ENCODE data around the gene FIGNL1.
A peak's percentile ranks its signal among the peaks of the same experiment; 100 is the strongest.
"Not testable (repeated sequence)": the region's sequence is repeated elsewhere in the genome, so short reads cannot be mapped to it uniquely, and the experiment has no call there.

FIGNL1 gene

DNA sequence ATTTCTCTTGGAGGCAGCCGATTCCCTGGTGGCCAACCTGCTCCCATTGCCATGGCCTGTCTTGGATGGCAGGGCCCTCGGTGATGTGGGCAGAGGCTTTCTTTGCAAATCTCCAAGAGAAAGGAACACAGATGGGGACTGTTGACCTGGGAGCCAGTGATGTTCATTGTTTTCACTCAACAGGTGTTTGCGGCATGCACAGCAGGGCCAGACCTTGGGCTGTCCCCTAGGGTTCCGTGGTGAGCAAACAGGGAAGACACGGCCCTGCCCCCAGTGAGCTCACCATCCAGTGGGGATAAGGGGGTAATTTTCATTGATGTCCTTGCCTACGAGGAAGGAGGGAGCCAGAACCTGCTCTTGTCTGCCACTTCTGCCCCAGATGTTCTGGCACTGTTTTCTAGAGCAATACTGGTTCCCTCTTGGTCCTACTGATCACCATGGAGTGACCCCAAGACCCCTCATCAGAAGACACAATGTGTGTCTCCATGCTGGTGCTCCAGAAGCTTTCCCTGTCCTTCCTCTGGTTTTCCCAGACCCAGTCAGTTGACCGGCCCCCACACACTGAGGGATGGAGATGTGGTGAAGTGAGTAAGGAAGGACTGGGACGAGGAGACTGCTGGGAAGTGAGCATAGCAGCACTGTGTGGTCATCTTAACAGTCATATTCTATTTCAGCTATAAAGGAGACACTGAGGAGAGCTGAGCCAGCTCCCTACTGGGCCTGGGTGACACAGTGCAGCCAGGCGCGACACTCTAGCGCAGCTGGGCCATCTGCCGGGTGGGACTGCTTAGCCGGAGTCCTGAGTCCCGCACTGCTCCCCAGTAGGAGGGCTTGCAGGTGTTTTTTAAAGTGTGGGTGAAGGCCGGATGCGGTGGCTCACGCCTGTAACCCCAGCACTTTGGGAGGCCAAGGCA, 20.4 kb upstream of the FIGNL1 start:
- DNase-seq, result no peak

DNA sequence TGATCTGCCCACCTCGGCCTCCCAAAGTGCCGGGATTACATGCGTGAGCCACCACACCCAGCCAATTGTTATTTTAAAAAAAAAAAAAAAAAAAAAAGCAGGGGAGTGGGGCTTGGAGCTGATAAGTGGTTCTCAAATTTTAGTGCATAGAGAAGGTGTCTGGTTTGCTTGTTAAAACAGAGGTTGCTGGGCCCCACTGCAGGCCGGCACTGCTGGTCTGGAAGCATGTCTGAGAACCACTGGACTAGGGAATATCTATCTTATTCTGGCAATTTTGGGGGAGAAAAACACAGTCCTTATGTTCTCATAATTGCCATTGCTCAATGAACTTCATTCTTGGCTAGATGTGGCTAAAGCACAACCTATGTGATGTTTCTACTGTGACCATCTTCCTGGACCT, 19.0 kb upstream of the FIGNL1 start:
- DNase-seq, result no peak

DNA sequence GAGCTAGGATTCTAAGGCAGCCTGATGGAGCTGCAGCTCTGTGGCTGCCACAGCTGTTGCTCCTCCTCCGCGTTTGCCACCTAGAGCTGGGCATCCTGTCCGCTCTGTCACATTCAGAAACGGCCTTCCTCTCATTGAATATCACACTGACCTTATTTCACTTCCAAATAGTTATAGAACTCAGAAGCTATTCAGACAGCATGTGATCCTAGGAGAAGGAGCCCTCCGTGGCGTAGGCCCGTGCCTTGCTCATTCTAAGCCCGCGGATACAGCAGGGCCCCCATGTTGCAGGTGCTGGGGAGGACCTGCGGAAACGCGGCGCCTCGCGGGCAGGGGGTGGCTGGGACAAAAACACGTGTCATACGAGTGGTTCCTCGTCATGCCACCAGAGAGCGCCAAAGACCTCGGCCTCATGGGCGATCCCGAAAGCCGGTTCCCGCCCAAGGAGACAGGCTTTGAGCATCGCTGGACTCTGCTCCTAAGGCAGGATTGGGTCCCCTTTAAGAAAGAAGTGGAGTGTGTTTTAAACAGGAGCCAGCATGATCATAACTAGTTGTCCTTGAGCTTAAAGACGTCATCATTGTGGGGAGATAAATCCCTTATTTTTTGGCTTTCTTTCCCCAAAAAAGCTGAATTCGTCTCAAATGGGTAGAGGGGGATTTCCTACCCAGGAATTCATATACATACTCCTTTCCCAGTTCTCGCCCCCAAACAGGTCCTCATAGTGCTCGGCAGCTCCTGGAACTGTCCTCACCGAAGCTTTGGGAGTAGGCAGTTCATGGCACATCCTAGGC, 17.9 kb upstream of the FIGNL1 start:
- peak; percentile 79 for DNase-seq

DNA sequence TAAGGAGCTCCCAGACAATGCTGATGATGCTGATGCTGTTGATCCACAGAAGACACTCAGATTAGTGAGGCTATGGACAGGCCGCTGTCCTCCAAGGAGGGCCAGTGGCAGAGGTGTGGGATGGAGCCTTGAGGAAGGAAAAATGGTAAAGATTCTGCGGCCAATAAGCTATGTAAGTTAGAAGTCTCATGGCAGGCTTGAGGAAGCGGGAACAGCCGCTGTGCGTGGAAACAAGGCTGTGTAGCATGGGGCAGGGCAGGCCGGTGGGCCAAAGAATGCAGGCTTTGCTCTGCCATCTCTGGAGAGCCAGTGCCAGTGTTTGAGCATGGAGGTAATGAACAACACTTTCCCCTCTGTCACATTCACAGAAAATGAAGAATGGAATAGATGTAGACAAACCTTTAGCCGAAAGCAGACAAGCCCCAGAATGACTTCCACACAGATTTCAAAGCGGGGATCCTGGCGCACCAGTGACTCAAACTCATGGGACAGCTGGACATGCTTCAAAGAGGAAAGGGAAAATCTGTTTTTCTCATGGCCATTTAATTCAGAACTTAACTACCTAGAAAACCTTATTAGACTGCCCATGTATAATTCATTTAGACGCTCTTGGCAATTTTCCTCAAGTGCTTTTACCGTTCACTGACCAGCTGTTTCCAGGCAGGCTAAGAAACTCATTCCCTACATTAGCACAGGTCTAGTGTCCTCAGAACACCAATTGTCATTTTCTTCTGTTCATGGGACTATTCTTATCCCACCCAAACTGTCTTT, 16.9 kb upstream of the FIGNL1 start:
- DNase-seq, result no peak

DNA sequence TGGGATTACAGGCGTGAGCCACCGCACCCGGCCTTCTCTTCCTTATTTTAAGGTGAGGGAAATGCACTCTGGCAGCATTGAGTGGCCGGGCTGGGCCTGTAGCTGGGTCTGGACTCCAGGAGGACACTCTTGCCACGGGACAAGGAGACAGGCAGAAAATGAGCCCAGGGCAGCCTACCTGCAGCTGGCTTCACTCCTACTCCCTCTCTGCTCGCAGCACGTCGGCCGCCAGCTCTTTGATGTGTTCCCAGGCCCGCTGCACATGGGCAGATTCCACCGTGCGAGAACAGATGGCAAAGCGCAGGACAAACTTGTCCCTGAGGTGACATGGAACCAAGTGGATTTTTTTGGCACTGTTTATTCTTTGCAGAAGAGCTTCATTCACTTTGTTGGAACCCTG, 12.9 kb upstream of the FIGNL1 start:
- DNase-seq, result no peak

DNA sequence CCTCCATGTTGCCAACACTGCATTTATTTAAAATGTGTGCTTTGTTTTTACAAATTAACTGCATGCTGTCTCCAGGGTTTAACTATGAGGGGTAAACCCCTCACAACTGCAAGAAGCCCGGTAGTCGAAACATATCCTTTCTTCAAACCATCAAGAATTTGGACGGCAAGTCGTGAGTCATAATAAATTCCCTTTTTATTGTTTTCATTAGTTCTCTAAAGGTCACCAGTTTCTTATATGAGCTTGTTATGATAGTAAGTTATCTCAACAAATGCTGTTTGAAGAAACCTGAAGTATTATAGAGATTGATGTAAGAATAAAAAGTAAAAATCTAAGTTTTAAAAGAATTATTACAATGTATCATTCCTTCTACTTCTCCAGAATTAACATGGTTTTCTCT, 12.2 kb upstream of the FIGNL1 start:
- DNase-seq, result no peak

DNA sequence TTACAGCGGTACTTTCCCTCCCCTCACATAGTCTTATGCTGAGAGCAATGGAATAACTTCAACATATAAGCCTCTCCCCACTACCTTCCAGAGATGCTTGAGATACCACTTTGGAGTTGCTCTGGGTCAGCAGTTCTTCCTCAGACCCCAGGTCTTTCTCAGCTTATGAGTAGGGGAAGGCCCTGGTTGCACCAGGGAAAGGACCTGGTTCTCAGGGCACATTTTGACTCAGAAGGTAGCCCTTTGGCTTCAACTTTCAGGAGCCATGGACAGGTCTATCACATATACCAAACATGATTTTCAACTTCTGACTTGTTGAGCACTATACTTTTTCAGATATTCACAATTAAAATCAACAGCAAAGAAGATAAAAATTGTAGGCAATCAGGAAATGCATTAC, 11.5 kb upstream of the FIGNL1 start:
- DNase-seq, result no peak

DNA sequence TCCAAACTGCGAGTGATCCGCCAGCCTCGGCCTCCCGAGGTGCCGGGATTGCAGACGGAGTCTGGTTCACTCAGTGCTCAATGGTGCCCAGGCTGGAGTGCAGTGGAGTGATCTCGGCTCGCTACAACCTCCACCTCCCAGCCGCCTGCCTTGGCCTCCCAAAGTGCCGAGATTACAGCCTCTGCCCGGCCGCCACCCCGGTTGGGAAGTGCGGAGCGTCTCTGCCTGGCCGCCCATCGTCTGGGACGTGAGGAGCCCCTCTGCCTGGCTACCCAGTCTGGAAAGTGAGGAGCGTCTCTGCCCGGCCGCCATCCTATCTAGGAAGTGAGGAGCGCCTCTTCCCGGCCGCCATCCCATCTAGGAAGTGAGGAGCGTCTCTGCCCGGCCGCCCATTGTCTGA, 9.0 kb upstream of the FIGNL1 start:
- DNase-seq, result not testable (repeated sequence)

DNA sequence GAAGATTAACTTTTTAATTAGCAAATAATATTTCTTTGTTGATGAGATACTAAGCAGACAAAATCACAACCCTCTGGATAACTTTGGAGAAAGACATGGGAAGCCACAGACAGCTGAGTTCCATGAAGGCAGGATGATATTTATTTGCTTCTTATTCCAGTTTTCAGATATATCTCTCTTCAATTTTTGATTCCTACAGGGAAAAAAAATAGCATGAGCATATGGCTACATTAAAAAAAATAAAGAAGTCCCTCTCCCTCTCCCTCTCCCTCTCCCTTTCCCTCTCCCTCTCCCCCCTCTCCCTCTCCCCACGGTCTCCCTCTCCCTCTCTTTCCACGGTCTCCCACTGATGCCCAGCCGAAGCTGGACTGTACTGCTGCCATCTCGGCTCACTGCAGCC, 8.5 kb upstream of the FIGNL1 start:
- DNase-seq, result not testable (repeated sequence)

DNA sequence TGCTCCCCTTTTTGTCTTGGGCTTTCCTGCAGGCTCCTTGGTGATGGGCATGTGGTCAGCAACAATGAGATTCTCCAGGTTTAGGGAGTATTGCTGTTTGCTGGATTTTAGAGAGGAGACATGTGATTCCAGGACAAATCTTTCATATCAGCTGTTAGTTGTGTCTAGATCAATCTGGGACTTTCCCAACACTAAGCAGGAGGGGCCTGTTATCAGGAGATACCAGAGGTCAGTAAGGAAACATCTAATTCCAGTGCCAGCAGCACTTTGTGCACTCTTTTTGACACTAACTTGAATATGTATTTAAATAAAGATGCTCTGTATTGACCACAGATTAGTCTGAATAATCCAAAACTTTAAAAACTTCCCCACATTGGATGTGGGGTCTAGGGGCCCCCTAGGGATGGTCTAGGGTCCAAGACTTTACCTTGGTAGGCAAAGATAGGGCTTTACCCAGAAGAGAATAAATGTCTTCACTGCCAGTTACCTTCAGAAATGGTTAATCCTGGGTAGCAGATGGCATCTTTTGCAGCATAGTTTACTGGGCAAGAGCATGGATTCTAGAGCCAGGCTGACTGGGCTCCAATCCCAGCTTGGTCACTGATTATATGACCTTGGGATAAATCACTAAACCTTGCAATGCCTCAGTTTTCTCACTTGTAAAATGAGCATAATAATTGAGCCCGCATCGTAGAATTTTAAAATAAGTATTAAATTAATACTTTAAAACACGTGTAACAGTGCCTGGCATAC, 6.4 kb upstream of the FIGNL1 start:
- no peak for DNase-seq

DNA sequence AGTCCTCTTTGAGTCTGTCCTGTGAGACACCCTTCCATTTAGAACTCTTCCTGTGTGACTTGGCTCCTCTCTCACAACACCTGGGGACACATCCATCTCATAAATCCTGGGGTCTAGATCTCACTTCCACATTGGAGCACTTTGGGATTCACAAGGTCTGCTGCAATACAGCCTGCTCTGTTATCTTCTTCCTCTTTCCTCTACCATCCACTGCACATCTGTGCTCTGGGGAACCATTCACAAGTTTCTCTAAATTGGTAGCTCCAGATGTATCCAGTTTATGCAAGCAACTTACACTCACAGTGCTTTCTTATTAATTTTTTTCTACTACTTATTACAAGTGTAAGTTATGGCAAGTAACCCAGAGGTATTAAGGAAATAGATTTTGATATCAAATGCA, 5.5 kb upstream of the FIGNL1 start:
- no peak for DNase-seq

DNA sequence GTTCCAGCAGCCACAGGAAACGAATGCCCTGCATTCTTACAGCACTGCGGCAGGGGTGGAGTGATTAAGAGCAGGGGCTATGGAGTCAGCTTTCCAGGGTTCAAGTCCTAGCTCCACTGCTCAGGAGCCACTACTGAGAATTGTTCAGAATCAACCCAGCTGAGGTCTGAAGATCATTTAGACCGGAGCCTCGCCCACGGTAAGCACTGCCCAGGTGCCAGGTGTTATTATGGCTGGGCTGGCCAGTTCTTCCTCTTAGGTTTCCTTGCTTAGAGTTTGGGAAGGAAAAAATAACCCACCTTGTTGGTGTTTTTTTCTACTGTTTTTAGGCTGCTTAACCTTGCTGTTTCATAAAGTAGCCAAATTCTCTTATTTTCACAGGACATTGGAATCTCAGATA, 4.8 kb upstream of the FIGNL1 start:
- DNase-seq, result no peak

DNA sequence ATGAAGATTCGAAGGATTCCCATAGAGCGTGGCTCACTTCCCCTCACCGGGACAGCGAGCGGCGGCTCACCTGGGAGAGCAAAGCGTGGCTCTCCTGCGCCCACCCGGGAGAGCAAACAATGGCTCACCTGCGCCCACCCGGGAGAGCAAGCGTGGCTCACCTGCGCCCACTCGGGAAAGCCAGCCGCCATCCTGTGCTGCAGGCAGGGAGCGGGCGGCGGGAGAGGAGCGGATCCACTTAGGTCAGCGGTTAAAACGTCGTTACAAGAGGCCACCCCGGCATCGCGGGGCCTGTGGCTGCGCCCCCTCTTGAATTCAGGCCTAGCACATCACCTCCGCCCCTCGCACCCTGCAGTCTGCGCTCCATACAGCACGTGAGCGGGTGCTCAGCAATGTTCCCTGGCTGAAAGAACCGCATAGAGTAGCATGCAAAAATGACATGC, 461 bp upstream of the FIGNL1 start:
- DNase-seq, result peak; percentile 42

DNA sequence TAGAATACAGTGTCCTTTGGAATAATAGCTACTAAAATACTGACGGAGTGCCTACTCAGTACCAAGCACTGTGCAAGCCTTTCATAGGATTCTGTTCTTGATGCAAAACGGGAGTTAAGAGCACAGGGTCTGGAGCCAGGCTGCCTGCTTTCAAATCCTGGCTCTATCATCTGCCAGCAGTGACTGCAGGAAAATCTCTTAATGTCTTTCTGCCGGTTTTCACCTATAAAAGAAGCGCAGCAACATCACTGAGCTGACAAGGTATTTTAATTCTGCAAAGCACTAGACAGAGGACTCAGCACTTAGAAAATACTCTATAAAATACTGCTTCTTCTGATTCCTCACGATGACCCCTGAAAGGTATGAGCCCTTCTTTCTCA, 659 bp downstream of the FIGNL1 start:
- no peak for DNase-seq

DNA sequence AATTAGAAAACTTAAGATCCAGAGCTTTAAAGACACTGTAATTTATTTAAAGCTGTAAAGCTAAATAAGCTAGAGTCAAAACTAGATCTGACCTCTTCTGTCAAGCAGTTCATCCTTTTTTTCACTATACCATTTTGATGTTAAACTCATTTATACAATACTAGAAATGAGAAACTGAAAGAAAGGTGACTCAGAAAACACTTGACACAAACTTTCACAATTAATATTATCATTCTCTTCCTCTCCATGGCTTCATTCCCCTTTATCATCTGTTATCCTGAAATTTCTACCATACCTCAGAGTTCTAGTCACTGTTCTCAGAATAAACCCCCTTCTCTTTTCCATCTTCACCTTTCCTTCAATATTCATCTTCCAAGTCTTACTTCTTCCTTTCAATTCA, 1.3 kb downstream of the FIGNL1 start:
- no peak for DNase-seq

DNA sequence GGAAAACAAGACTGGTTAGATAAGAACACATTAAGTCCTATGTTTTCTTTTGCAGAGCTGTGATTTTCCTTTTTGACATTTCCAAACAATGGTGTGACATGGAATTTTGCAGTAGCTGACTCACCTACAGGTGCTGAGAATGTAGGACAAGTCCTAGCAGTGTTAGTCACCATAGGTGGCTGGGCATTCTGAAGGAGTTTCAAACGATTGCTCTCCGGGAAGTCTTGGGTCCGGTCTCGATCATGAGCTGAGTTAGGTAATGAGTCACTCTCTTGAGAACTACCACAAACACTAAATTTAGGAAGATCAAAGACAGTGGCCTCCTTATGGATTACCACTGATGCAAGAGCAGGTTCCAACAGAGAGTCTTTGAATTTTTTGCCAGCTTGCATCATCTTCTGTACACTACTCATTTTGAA, 3.6 kb downstream of the FIGNL1 start:
- no peak for DNase-seq

DNA sequence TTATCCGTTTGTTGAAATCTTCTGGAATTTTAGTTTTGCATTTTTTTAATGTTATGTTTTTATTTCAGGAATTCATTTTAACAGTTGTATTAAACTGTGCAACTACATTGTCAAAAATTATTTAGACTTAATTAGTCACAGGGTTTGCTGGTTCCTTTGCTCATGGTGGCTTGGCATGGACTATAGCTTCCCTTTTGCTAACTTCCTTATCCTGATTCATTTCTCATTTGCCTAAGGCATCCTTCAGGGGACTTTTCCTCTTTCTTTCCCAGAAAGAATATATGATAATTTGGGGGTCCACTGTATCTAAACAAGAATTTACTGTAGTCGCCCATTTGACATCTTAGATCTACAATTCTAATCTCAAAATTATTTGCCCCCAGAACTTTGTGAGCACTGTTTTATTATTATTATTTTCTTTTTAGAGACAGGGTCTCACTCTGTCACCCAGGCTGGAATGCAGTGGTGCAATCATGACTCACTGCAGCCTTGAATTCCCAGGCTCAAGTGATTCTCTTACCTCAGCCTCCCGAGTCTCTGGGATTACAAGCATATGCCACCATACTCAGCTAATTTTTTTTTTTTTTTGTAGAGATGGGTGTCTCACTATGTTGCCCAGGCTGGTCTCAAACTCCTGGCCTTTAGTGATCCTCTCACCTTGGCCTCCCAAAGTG, 13.9 kb downstream of the FIGNL1 start:
- no peak for DNase-seq

DNA sequence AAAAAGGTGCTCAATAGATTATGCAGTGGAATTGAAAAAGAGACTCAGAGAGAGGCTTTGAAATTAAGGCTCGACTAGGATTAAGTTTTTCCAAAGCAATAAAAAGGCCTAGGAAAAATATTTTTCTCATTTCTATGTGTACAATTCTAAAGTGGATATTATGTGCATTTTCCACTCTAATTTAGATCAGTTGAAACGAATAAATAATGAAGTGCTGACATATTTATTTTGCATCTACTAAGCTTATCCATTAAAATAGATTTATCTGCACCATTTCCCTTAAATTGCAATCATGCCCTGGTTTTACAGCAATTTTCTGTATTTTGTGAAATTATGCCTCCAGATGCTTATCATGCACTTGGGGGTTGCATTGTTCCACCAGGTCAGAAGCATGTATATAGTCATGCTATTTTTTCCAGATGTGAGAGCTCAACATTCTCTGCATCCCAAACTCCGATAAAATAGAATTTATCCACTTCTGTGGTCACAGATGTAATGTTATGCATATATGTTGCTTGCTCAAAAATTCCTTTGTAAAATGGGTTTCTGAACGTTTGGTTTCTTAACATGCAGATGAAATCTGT, 18.3 kb downstream of the FIGNL1 start:
- DNase-seq, result no peak

DNA sequence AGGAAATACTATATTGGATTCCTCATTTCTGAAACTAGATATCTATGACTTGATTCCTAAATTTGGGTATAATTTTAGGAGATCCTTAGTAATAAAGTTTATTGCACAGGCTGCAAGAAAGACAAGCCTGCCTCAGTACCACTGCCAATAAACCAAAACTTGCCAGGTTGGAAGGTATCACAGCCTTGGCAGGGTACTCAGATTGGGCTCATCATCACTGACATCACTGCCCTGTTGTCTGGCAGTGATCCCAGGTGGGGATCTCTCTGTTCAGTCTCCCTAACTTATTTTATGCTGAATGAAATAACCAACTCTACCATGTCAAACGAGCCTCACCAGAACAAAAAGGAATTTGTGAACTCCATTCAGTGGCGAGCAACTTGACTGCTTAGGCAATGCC, 18.8 kb downstream of the FIGNL1 start:
- DNase-seq, result no peak

DNA sequence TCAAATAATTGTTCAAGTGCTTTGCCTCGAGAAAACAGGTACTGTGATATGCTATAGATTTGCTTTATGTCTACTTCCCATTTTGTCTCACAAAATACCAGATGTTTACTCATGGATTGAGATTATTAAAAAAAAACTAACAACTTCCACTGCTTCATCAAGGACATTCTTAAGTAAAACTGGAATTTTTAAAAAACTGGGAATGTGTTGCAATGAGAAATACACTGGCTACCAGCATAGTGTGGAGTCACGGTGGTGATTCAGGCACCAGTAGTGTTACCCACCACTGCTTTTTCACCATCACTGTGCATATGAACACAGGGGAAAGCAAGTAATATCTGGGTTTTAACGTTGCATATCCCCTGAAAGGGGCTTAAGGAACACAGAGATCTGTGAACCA, 21.2 kb downstream of the FIGNL1 start:
- no peak for DNase-seq

DNA sequence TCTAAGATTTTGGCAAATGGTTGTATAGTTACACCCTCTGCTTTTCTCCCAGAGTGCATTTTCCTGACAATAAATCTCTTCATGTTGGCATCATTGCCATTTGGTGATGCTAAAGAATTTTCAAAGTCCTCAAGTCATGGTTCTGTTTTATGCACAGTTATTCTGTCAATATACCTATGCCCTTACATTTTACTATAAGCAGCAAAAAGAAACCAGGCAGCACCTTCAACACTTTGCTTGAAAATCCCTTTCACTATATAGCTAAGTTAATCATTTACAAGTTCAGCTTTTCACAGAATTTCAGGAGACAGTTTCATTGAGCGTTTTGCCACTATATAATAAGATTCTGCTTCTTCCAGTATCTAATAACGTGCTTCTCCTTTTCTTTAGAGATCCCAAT, 22.6 kb downstream of the FIGNL1 start:
- no peak for DNase-seq
